Effector CD4-positive, alpha-beta T cell (primary cell): Measurements from ENCODE around the gene F10.
"Not testable (repeated sequence)": the region's sequence is repeated elsewhere in the genome, so short reads cannot be mapped to it uniquely, and the experiment has no call there.

Experiments used
- DNase-seq: peaks from one replicate; pipeline ENCODE4 v3.0.0-alpha.2; 2020

Gene F10

GRCh38 chr13:113155201-113155600 lies 32.6 kb downstream of the F10 start:
- no peak for DNase-seq

DNA sequence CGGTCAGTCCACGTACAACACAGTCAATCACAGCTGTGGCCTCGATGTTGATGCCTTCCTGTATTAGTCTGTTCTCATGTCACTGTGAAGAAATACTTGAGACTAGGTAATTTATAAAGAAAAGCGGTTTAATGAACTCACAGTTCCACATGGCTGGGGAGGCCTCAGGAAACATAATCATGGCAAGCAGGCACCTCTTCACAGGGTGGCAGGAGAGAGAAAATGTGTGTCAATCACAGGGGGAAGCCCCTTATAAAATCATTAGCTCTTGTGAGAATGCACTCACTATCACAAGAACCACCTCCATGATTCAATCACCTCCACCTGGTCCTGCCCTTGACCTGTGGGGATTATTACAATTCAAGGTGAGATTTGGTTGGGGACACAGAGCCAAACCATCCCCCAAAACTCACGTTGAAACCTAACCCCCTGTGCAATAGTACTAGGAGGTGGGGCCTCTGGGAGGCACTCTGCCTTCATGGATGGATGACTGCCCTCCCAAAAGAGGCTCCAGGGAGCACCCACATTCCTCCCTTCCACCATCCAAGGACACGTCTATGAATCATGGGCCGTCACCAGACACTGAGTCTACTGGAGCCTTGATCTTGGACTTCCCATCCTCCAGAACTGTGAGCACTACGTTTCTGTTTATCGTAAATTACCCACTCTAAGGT lies 33.5 kb downstream of the F10 start:
- DNase-seq: no peak

DNA sequence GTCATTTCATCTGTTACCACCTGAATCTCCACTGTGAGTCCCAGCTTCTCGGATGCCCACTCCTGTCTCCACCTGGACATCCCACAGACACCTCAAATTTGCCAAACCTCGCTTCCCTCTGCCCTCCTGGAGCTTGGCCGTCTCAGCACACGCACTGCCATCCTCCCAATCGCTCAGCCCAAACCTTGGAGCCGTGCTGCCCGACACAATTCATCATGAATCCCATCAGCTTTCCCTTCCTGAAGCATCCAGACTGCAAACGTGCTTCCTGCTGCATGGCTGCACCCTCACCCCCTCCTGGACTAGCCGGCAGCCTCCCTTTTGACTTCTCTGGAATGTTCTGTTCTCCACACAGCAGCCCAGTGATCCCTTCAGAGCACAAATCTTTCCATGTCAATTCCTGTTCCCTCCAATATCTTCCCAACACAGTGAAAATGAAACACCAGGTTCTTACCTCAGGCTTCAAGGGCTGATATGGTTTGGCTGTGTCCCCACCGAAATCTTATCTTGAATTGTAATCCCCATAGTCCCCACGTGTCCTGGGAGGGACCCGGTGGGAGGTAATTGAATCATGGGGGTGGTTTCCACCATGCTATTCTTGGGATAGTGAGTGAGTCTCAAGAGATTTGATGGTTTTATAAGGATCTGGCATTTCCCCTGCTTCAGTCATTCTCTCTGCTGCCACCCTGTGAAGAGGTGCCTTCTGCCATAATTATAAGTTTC lies 34.8 kb downstream of the F10 start:
- DNase-seq: no peak

GRCh38 chr13:113157929-113158747 lies 35.5 kb downstream of the F10 start, which contains the start of gene PROZ:
PROZ (plus strand) TSS chr13:113158648; CDS start chr13:113158661, 13 bp downstream.
- no peak for DNase-seq

DNA sequence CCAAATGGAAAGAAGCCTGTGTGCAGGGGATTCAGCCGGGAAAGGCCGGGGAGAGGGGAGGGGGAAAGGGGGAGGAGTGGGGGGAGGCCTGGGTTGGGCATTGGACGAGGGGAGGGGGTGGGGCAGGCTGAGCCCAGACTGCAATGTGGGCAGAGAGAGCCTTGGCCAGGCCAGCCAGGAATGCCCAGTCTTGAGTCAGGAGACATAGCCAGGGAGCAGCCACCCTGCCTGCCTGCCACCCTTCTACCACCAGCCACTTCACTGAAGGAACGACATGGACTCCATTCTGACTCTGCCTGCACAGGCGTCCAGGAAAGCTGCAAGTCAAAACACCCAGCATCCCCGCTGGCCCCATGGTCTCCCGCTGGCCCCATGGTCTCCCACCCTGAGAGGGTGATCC lies 36.3 kb downstream of the F10 start:
- no peak for DNase-seq

DNA sequence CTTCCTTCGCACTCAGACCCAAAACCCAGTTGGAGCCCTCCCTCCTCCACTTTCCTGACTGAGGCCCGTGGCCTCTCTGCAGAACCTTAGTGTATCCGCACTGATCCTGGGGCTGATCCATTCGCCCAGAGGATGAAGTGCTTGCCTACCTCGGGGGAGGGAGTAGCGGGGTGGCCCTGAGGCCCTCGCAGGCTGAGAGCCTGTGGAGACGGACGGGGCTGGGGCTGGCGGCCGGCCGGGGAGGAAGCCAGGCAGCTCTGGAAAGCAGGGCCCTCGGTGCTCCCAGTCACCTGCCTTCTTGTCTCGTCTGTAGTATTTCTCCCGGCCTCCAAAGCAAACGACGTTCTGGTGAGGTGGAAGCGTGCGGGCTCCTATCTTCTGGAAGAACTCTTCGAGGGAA lies 37.1 kb downstream of the F10 start:
- no peak for DNase-seq

DNA sequence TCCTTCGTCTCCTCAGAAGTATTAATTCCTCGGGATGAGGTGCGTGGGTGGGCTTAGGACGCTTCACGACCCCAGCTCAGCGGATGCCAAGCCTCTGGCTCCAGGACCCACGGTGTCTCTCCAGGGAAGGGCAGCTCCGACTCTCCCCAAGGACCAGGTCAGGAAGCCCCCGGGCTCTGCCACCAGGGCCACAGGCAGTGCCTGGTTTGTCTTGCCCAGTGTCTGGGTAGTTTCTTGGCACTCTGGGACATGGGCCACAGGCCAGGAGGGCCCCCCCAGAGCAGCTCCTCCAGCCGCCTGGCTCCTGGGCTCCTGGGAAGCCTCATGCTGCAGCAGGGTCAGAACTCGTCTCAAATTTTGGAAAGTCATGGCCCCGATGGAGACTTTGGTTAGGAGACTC lies 38.4 kb downstream of the F10 start:
- DNase-seq: no peak

DNA sequence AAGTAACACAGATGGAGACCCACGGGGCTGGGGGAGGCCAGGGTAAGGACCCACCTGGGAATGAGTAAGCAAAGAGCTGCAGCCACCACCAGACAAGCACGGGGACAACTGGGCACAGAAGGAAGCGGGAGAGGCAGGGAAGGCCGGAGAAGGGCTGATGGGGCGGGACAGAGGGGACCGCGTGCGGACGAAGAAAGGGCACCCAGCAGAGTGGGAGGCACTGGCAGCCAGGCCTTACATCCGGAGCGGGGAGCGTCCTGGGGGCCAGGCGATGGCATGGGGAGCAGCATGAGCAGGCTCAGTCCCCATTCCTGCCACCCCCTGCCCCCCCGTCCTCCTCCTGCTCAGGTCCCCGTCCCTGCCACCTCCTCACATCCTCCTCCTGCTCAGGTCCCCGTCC lies 38.8 kb downstream of the F10 start:
- no peak for DNase-seq

DNA sequence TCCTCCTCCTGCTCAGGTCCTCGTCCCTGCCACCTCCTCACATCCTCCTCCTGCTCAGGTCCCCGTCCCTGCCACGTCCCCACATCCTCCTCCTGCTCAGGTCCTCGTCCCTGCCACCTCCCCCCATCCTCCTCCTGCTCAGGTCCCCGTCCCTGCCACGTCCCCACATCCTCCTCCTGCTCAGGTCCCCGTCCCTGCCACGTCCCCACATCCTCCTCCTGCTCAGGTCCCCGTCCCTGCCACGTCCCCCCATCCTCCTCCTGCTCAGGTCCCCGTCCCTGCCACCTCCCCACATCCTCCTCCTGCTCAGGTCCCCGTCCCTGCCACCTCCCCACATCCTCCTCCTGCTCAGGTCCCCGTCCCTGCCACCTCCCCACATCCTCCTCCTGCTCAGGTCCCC lies 39.4 kb downstream of the F10 start:
- not testable (repeated sequence) for DNase-seq

- DNase-seq: no peak
These were observed 40.4 kb downstream of the F10 start for GRCh38 chr13:113162783-113163685.

GRCh38 chr13:113164492-113164891 lies 41.9 kb downstream of the F10 start:
- no peak for DNase-seq

GRCh38 chr13:113166266-113166665 lies 43.7 kb downstream of the F10 start:
- no peak for DNase-seq

- no peak for DNase-seq
These were observed 44.1 kb downstream of the F10 start for GRCh38 chr13:113166681-113167080.

DNA sequence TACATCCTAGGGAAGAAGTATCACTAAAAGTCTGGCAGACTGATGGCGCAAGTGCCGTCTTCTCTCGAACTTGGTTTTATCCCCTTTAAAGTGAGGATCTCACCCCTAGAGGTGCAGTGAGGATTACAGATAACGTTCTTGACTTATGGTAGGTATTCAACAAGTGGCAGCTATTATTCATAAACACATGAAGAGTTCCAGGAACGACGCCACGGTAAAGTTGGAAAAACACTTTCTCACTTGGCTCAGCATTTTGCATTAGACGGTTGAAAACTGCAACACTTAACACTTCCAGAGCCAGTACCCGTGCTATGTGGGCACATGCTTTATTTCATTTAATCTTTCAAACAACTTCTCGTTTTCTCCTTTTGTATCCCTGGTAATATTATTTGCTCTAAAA lies 44.6 kb downstream of the F10 start:
- no peak for DNase-seq

DNA sequence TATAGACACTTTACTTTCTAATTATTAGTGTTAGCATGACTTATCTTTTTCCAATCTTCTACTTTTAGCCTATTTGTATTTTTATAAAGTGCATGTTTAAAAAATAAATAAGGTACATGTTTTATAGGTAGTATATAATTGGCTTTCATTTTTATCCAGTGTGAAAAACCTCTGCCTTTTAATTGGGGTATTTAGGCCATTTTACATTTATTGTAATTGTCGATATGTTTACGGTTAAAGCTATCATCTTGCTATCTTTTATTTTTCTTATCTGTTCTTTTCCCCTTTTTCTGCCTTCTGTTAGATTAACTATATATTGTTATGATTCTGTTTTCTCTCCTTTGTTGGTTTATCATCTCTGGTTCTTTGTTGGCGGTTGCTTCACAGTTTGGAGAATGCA lies 45.0 kb downstream of the F10 start:
- no peak for DNase-seq

DNA sequence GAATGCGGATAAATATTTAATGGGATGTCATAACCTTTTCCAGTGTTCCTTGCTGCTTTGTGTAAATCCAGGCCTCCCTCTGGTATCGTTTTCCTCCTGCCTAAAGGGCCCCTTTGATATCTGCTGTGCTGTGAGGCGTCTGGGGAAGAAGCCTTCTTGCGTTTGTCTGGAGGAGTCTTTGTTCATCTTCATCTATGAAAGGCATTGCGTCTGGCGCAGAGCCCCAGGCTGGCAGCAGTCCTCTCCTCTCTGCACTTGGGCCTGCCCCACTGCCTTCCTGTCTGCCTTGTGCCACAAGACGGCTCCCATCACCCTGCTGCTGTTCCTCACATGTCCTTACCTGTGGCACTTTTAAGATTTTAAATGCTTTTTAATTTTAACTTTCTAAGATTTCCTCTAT lies 45.6 kb downstream of the F10 start:
- no peak for DNase-seq

- DNase-seq: no peak
These were observed 47.0 kb downstream of the F10 start for GRCh38 chr13:113169277-113170272.

DNA sequence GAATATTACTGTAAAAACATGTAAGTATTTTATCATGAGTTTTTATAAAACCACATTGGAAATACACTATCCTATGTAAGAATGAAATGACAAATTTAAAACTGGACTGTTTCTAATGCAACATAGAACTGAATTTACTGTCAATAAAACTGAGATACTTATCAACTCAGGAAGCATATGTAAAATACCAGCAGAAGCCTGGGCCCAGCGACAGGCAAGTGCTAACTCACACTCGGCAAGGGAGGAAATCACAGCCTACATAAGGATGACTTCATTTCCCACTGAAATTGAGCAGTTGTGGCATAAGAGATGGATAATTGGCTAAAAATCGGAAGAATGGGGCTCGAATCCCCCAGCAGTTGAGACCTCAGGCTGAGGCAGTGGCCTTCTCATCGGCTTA lies 47.9 kb downstream of the F10 start:
- DNase-seq: no peak

DNA sequence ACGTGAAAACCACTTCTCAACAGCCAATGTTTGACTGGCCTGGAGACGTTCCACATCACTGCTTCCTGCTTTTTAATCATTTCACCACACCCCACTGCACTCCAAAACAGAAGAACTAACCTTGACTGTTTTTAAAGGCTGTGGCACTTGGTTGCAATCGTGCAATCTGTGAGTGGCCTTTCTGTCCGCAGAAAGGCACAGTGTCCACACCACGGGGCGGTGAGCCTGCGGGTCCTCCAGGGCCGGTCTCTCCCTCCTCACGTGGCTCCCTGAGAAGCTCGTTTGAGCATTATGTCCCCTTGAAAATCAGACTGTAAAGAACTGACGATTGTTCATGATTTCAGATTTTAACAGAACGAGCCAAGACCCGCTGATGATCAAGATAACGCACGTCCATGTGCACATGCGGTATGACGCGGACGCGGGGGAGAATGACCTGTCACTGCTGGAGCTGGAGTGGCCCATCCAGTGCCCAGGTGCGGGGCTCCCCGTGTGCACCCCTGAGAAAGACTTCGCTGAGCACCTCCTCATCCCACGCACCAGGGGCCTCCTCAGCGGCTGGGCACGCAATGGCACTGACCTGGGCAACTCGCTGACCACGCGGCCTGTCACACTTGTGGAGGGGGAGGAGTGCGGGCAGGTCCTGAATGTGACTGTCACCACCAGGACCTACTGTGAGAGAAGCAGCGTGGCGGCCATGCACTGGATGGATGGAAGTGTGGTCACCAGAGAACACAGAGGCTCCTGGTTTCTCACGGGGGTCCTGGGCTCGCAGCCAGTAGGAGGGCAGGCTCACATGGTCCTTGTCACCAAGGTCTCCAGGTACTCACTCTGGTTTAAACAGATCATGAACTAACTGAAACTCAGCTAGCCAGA lies 48.9 kb downstream of the F10 start:
- no peak for DNase-seq

- DNase-seq: no peak
These were observed 49.9 kb downstream of the F10 start for GRCh38 chr13:113172419-113172926.
